Measurements from ENCODE around the gene FREM3.
A peak's percentile ranks its signal among the peaks of the same experiment; 100 is the strongest.
"Not testable (repeated sequence)": the region's sequence is repeated elsewhere in the genome, so short reads cannot be mapped to it uniquely, and the experiment has no call there.

Gene FREM3

GRCh38 chr4:143585548-143585947 lies 114.9 kb downstream of the FREM3 start:
- no peak for DNase-seq (ENCODE audit: low read depth in 2 of 3, low spot score in 2 of 3)

- no peak for DNase-seq (ENCODE audit: low read depth in 2 of 3, low spot score in 2 of 3)
Measured at GRCh38 chr4:143581331-143581946, 119.0 kb downstream of the FREM3 start.

GRCh38 chr4:143575331-143575730 lies 125.1 kb downstream of the FREM3 start:
- DNase-seq (ENCODE audit: low read depth in 2 of 3, low spot score in 2 of 3), result no peak

- DNase-seq (ENCODE audit: low read depth in 2 of 3, low spot score in 2 of 3), result no peak
Measured at GRCh38 chr4:143564472-143564871, 136.0 kb downstream of the FREM3 start.

GRCh38 chr4:143559757-143560147 lies 140.7 kb downstream of the FREM3 start:
- peak in 1 of 3 experiments; percentile 10 for DNase-seq (ENCODE audit: low read depth in 2 of 3, low spot score in 2 of 3)

- DNase-seq (ENCODE audit: low read depth in 2 of 3, low spot score in 2 of 3), result peak; percentile 20 to 28 (median 25)
Measured at GRCh38 chr4:143558823-143559756, 141.4 kb downstream of the FREM3 start.

GRCh38 chr4:143558286-143558685 lies 142.2 kb downstream of the FREM3 start:
- no peak for DNase-seq (ENCODE audit: low read depth in 2 of 3, low spot score in 2 of 3)

- no peak for DNase-seq (ENCODE audit: low read depth in 2 of 3, low spot score in 2 of 3)
Measured at GRCh38 chr4:143555676-143556075, 144.8 kb downstream of the FREM3 start.

GRCh38 chr4:143554728-143555597 lies 145.5 kb downstream of the FREM3 start:
- DNase-seq (ENCODE audit: low read depth in 2 of 3, low spot score in 2 of 3), result peak in 1 of 3 experiments; percentile 9

GRCh38 chr4:143549928-143550327 lies 150.5 kb downstream of the FREM3 start:
- no peak for DNase-seq (ENCODE audit: low read depth in 2 of 3, low spot score in 2 of 3)

- no peak for DNase-seq (ENCODE audit: low read depth in 2 of 3, low spot score in 2 of 3)
Measured at GRCh38 chr4:143539670-143540023, 160.8 kb downstream of the FREM3 start.

GRCh38 chr4:143538979-143539669 lies 161.4 kb downstream of the FREM3 start:
- no peak for DNase-seq (ENCODE audit: low read depth in 2 of 3, low spot score in 2 of 3)

- no peak for DNase-seq (ENCODE audit: low read depth in 2 of 3, low spot score in 2 of 3)
Measured at GRCh38 chr4:143531788-143532491, 168.5 kb downstream of the FREM3 start.

- no peak for DNase-seq (ENCODE audit: low read depth in 2 of 3, low spot score in 2 of 3)
Measured at GRCh38 chr4:143531380-143531779, 169.1 kb downstream of the FREM3 start.

- DNase-seq (ENCODE audit: low read depth in 2 of 3, low spot score in 2 of 3), result not testable (repeated sequence)
Measured at GRCh38 chr4:143528046-143528445, 172.4 kb downstream of the FREM3 start.
